GM23248 (cell line): Measurements from ENCODE around the gene ALOX15. TPM values are rescaled to one million over a fixed set of nuclear protein-coding genes. Genes with fewer than 3 reads are reported as not detected.
A peak's percentile ranks its signal among the peaks of the same experiment; 100 is the strongest.

Experiments
- DNase-seq: peaks from one replicate; pipeline ENCODE4 v3.0.0-alpha.2; 2015
- H2AFZ ChIP-seq: fragments of 200-600 bp; sonication (generic); 2 replicates; pipeline ENCODE4 v1.6.1; 2016; ENCODE audit warnings: antibody characterized with exemption
- H3F3A ChIP-seq: fragments of 200-600 bp; sonication (generic); 2 replicates; pipeline ENCODE4 v1.6.1; 2016; ENCODE audit warnings: mild to moderate bottlenecking, antibody characterized with exemption, mixed run types; ENCODE audit not compliant: insufficient read depth
- H3K27ac ChIP-seq: fragments of 200-600 bp; sonication (generic); 2 replicates; pipeline ENCODE4 v1.5.1; 2016; ENCODE audit warnings: mild to moderate bottlenecking
- H3K27me3 ChIP-seq: fragments of 200-600 bp; sonication (generic); replicated peaks from 2 replicates; pipeline ENCODE4 v1.6.1; 2016; ENCODE audit warnings: mild to moderate bottlenecking; ENCODE audit not compliant: insufficient read depth
- H3K36me3 ChIP-seq: fragments of 200-600 bp; sonication (generic); 2 replicates; pipeline ENCODE4 v1.6.1; 2016; ENCODE audit warnings: low read depth, mild to moderate bottlenecking
- H3K4me1 ChIP-seq: fragments of 200-600 bp; sonication (generic); 2 replicates; pipeline ENCODE4 v1.6.1; 2016; ENCODE audit warnings: mild to moderate bottlenecking; ENCODE audit not compliant: insufficient read depth
- H3K4me2 ChIP-seq: fragments of 200-600 bp; sonication (generic); one replicate; pipeline ENCODE4 v1.6.1; 2016; ENCODE audit warnings: mild to moderate bottlenecking; ENCODE audit not compliant: unreplicated experiment
- H3K4me3 ChIP-seq: fragments of 200-600 bp; sonication (generic); 2 replicates; pipeline ENCODE4 v1.5.1; 2016; ENCODE audit warnings: mild to moderate bottlenecking
- H3K79me2 ChIP-seq: fragments of 200-600 bp; sonication (generic); 2 replicates; pipeline ENCODE4 v1.6.1; 2016; ENCODE audit warnings: mild to moderate bottlenecking; ENCODE audit not compliant: insufficient read depth
- H3K9ac ChIP-seq: fragments of 200-600 bp; sonication (generic); 2 replicates; pipeline ENCODE4 v1.6.1; 2016; ENCODE audit warnings: mild to moderate bottlenecking
- H3K9me2 ChIP-seq: fragments of 200-600 bp; sonication (generic); 2 replicates; pipeline ENCODE4 v1.6.1; 2016; ENCODE audit warnings: mixed run types, mild to moderate bottlenecking, moderate library complexity; ENCODE audit not compliant: insufficient read depth
- H3K9me3 ChIP-seq: fragments of 200-600 bp; sonication (generic); one replicate; pipeline ENCODE4 v1.6.1; 2017; ENCODE audit warnings: low read depth
- H4K20me1 ChIP-seq: fragments of 200-600 bp; sonication (generic); 2 replicates; pipeline ENCODE4 v1.6.0; 2016; ENCODE audit not compliant: insufficient read depth
- EZH2 ChIP-seq: fragments of 200-600 bp; sonication (generic); IDR thresholded peaks from 2 replicates; pipeline ENCODE4 v1.6.1; 2018; ENCODE audit warnings: antibody characterized with exemption, mild to moderate bottlenecking; ENCODE audit not compliant: insufficient read depth, poor library complexity, severe bottlenecking
- EZH2phosphoT487 ChIP-seq: fragments of 200-600 bp; sonication (generic); IDR thresholded peaks from 2 replicates; pipeline ENCODE4 v1.6.1; 2018; ENCODE audit warnings: antibody characterized with exemption, moderate library complexity, mild to moderate bottlenecking, low read depth; ENCODE audit not compliant: insufficient read depth
- WGBS, 2 experiments: methylation state at CpG; one replicate each; pipeline ENCODE4 v1.1.6; 2015 to 2017; ENCODE audit warnings: low lambda C conversion rate in 2 of 2, low coverage in 1 of 2; ENCODE audit errors: missing lambda C conversion rate in 2 of 2; 5-methylcytosine and 5-hydroxymethylcytosine counted together
- in situ Hi-C: fragments of 300-500 bp; cut with MboI; formaldehyde crosslinking; loops from 2 replicates; pipeline ENCODE4 v1.15.0; 2020
- polyA plus RNA-seq: library from polyadenylated mRNA; unstranded; fragments of >200 nt; fragmentation: Nextera tagmentation; extraction: Ambion mirVana; gene quantifications from 2 replicates; pipeline ENCODE4 v1.2.1, GENCODE V29; 2016
- total RNA-seq: library from RNA; depleted of rRNA; stranded (reverse); fragments of >200 nt; shearing (Covaris generic); gene quantifications from 2 replicates; pipeline ENCODE4 v1.2.3, GENCODE V29; 2014

Gene ALOX15
- total and polyA plus RNA-seq, 2 experiments from 2014 or later, result not detected

DNA sequence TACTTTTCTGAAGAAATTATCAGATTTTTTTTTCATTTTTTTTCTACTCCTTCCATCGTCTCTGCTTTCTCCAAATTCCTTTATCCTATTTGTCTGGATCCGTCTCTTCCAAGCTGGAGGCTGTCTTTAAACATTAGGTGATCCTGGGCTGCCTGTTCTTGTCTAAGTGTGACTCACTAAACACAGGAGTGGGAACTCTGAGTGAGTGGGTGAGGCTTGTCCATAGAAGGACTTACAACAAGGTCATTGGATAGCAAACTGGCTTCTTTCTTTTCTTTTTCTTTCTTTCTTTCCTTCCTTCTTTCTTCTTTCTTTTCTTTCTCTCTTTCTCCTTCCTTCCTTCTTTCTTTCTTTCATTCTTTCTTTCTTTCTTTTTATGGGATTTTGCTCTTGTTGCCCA lies 18.2 kb downstream of the ALOX15 start:
- Histone ChIP-seq H3K4me1 (peaks cover 7% of the 10 kb centered on the region; the same call in 1 of the 2 replicates), H3K36me3 (no peaks in the 10 kb centered on the region), H3K9ac (no peak overlapping the region), H2AFZ (no peak overlapping the region), H3K4me3 (no peak overlapping the region), H3K79me2 (no peaks in the 10 kb centered on the region), H3K9me3 (no peaks in the 10 kb centered on the region), H3K27me3 (0 out of 2 replicates have a peak, but pooled peaks cover 3% of the 10 kb centered on the region), H3F3A (peaks cover 4% of the 10 kb centered on the region; the same call in 1 of the 2 replicates), H3K27ac (no peak overlapping the region), H3K4me2 (peak overlapping the region; percentile 30), H4K20me1 (no peaks in the 10 kb centered on the region), H3K9me2 (no peaks in the 10 kb centered on the region)
- TF ChIP-seq EZH2phosphoT487, result no peak
- no peak for TF ChIP-seq EZH2
- in situ Hi-C loops, result loop anchor here (5.0 kb wide), 1 partner anchor 56 kb away; no protein-coding TSS in a partner anchor
- peak; percentile 77 for DNase-seq
- WGBS, 2 experiments, result 2 to 6% methylated on average over 2 of the region's 2 CpGs

DNA sequence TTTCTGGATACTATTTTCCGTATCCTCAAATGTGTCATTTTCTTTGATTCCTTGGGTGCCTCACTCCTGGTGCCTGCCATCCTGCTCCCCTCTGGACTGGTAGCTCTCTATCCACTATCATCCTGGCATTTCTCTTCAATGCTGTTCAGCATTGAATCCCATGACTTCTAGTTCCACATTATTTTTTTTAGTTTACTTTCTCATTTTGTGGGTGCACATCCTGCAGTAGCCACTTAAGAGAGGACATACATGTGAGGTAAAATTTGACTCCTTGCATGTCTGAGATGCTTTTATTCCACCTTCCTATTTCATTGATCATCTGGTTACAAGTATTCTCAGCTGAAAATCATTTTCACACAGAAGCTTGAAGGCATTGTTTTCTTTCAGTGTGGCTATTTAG lies 19.1 kb downstream of the ALOX15 start:
- H2AFZ ChIP-seq, result no peak overlapping the region
- in situ Hi-C loops, result loop anchor here (5.0 kb wide), 1 partner anchor 55 kb away; no protein-coding TSS in a partner anchor
- 88 to 96% methylated on average over 1 of the region's 1 CpG for WGBS, 2 experiments

DNA sequence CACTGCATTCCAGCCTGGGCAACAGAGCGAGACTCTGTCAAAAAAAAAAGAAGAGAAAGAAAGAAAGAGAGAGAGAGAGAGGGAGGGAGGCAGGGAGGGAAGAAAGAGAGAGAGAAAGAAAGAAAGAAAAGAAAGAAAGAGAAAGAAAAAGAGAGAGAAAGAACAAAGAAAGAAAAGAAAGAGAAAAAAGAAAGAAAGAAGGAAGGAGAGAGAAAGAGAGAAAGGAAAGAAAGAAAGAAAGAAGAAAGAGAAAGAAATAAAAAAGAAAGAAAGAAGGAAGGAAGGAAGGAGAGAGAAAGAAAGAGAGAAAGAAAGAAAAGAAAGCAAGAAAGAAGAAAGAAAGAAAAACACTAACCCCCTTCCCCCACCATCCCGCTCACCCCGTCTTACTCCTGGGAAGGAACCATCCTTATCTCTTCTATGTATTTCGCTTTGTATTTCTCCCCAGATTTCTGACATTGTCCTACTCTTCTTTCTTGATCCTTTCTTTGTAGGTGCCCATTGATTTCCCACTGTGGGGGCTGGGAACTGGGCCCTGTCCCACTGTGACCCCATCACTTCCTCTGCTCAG lies 20.9 kb downstream of the ALOX15 start:
- H4K20me1 ChIP-seq, result no peaks in the 10 kb centered on the region
- no peak overlapping the region for H3K27ac ChIP-seq
- no peaks in the 10 kb centered on the region for H3K9me3 ChIP-seq
- 78 to 86% methylated on average over 3 to 4 of the region's 4 CpGs for WGBS, 2 experiments
- no peaks in the 10 kb centered on the region for H3K79me2 ChIP-seq
- no peak overlapping the region for H3K9ac ChIP-seq
- H3K4me1 ChIP-seq, result peaks cover 7% of the 10 kb centered on the region; the same call in 1 of the 2 replicates
- H3K9me2 ChIP-seq, result no peaks in the 10 kb centered on the region
- peaks cover 4% of the 10 kb centered on the region; the same call in 1 of the 2 replicates for H3F3A ChIP-seq
- TF ChIP-seq EZH2 (no peak), EZH2phosphoT487 (no peak)
- no peaks in the 10 kb centered on the region for H3K36me3 ChIP-seq
- H3K4me2 ChIP-seq, result no peak overlapping the region
- peaks cover 7% of the 10 kb centered on the region; the same call in 1 of the 2 replicates for H3K27me3 ChIP-seq
- no peak for DNase-seq
- in situ Hi-C loops, result loop anchor here (5.0 kb wide), 1 partner anchor 53 kb away; no protein-coding TSS in a partner anchor
- no peak overlapping the region for H2AFZ ChIP-seq
- no peak overlapping the region for H3K4me3 ChIP-seq

More for the DNA sequence above, 19.1 kb downstream of the ALOX15 start:
- H3K9me3 ChIP-seq, result no peaks in the 10 kb centered on the region
- H3K4me3 ChIP-seq, result no peak overlapping the region
- no peaks in the 10 kb centered on the region for H3K79me2 ChIP-seq
- no peaks in the 10 kb centered on the region for H3K9me2 ChIP-seq
- DNase-seq, result no peak
- H3K36me3 ChIP-seq, result no peaks in the 10 kb centered on the region
- no peak overlapping the region for H3K4me2 ChIP-seq
- H4K20me1 ChIP-seq, result no peaks in the 10 kb centered on the region
- H3F3A ChIP-seq, result peaks cover 4% of the 10 kb centered on the region; the same call in 1 of the 2 replicates
- H3K27me3 ChIP-seq, result 0 out of 2 replicates have a peak, but pooled peaks cover 3% of the 10 kb centered on the region
- peaks cover 7% of the 10 kb centered on the region; the same call in 1 of the 2 replicates for H3K4me1 ChIP-seq
- no peak for TF ChIP-seq EZH2phosphoT487
- TF ChIP-seq EZH2, result no peak
- H3K27ac ChIP-seq, result no peak overlapping the region
- no peak overlapping the region for H3K9ac ChIP-seq

DNA sequence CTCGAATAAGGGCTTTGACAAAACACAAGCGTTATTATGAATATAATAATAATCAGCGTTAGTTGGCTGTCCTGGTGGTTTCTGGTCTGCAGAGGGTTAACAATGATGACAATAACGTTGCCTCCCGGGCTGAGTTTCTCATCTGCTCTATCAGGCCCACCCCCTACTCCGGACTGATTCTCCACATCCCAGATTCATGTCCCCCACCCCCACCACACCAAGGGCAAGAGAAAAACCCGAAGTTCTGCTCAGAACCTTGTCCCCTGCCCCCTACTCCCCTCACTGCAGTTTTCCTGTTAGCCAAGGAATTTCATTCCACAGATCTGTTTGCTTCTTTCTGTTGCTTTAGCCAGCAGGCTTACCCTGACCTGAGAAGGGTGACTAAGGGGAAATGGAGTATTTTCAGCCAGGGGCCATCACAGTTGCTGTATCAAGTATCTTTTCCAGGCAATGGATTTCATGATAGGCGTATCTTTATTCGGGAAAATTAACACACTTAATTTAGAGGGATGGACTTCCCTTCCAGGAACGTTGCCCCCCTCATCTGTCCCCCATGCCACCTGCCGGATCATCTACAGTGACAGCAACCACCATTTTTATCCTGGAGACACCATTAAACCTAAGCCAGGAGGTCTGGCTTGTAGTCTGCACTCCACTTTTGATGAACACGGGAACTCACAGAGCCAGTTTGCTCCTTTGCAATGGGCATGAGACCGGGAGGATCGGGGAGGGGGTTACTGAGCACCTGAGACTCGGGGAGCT lies 23.7 kb downstream of the ALOX15 start:
- H3K27me3 ChIP-seq, result peaks cover 7% of the 10 kb centered on the region; the same call in 1 of the 2 replicates
- no peaks in the 10 kb centered on the region for H3K9me2 ChIP-seq
- H3K36me3 ChIP-seq, result no peaks in the 10 kb centered on the region
- no peaks in the 10 kb centered on the region for H3K9me3 ChIP-seq
- no peak for TF ChIP-seq EZH2
- no peak for TF ChIP-seq EZH2phosphoT487
- no peaks in the 10 kb centered on the region for H3F3A ChIP-seq
- no peak for DNase-seq
- H4K20me1 ChIP-seq, result no peaks in the 10 kb centered on the region
- H3K4me3 ChIP-seq, result no peak overlapping the region
- no peak overlapping the region for H2AFZ ChIP-seq
- WGBS, 2 experiments, result 37 to 41% methylated on average over 15 of the region's 15 CpGs
- H3K9ac ChIP-seq, result no peak overlapping the region
- no peaks in the 10 kb centered on the region for H3K4me1 ChIP-seq
- no peaks in the 10 kb centered on the region for H3K79me2 ChIP-seq
- H3K4me2 ChIP-seq, result no peak overlapping the region
- H3K27ac ChIP-seq, result no peak overlapping the region
- in situ Hi-C loops, result no loop called here
